ENCODE measurements around the gene PAQR4.

PAQR4 gene

GRCh38 chr16:2966808-2967191, 2.3 kb upstream of the PAQR4 start:
- DNase-seq, result no peak

GRCh38 chr16:2967211-2967631, 1.9 kb upstream of the PAQR4 start:
- DNase-seq, result no peak

GRCh38 chr16:2967721-2968161, 1.4 kb upstream of the PAQR4 start:
- DNase-seq, result no peak

GRCh38 chr16:2968368-2968737, 795 bp upstream of the PAQR4 start:
- no peak for DNase-seq

GRCh38 chr16:2969545-2970521, 685 bp downstream of the PAQR4 start:
- DNase-seq, result peak; percentile 54

GRCh38 chr16:2970563-2970962, 1.4 kb downstream of the PAQR4 start:
- DNase-seq, result no peak

GRCh38 chr16:2971134-2971984, 2.2 kb downstream of the PAQR4 start:
- no peak for DNase-seq

- no peak for DNase-seq
These were observed 3.0 kb downstream of the PAQR4 start for GRCh38 chr16:2971985-2972784.

- no peak for DNase-seq
These were observed 3.9 kb downstream of the PAQR4 start for GRCh38 chr16:2973093-2973492.

GRCh38 chr16:2973605-2974318, 4.6 kb downstream of the PAQR4 start:
- no peak for DNase-seq

- DNase-seq, result no peak
These were observed 5.3 kb downstream of the PAQR4 start for GRCh38 chr16:2974319-2975056.

- DNase-seq, result no peak
These were observed 6.1 kb downstream of the PAQR4 start for GRCh38 chr16:2975161-2975795.

- no peak for DNase-seq
These were observed 7.1 kb downstream of the PAQR4 start for GRCh38 chr16:2976201-2976600.

GRCh38 chr16:2976673-2977072, 7.5 kb downstream of the PAQR4 start:
- DNase-seq, result no peak

- no peak for DNase-seq
These were observed 8.3 kb downstream of the PAQR4 start for GRCh38 chr16:2977440-2977839.

- no peak for DNase-seq
These were observed 10.6 kb downstream of the PAQR4 start for GRCh38 chr16:2979669-2980226.

GRCh38 chr16:2980227-2981176, 11.4 kb downstream of the PAQR4 start, which contains the start of gene PKMYT1:
PKMYT1 (minus strand) TSS chr16:2980446; CDS start chr16:2979657, 789 bp downstream.
- peak; percentile 86 for DNase-seq

- no peak for DNase-seq
These were observed 12.2 kb downstream of the PAQR4 start for GRCh38 chr16:2981177-2981898.

- DNase-seq, result no peak
These were observed 12.7 kb downstream of the PAQR4 start for GRCh38 chr16:2981899-2982250.
